ENCODE results near the gene KRT26. TPM values are rescaled to one million over a fixed set of nuclear protein-coding genes. Genes with fewer than 3 reads are reported as not detected.

The KRT26 gene
- total RNA-seq, 2 experiments from 2014 or later: not detected

GRCh38 chr17:40813804-40814203, 41.8 kb upstream of the KRT26 start:
- Histone ChIP-seq H3K4me1 (ENCODE audit: insufficient read depth, low read length) (no peaks in the 10 kb centered on the region), H3K36me3 (ENCODE audit: insufficient read depth, low read length) (no peaks in the 10 kb centered on the region), H3K27ac (ENCODE audit: low read depth in 1 of 2, low read length in 2 of 2) (no peak overlapping the region), H3K27me3 (ENCODE audit: control insufficient read depth in 1 of 2, insufficient read depth in 2 of 2, low read length in 2 of 2) (peaks cover 13 to 42% of the 10 kb centered on the region in 2 experiments), H3K4me3 (ENCODE audit: low read length) (no peak overlapping the region), H3K9me3 (ENCODE audit: control insufficient read depth in 1 of 2, insufficient read depth in 1 of 2, low read length in 2 of 2) (no peaks in the 10 kb centered on the region)
- intact Hi-C loops (cut with DNase I, micrococcal nuclease): no loop called here
- CTCF ChIA-PET: no interaction called here
- no peak overlapping the region for H3K4me3 Mint-ChIP-seq
- POLR2A ChIA-PET: no interaction called here
- no peak overlapping the region for H3K27ac Mint-ChIP-seq
- no peak for TF ChIP-seq CTCF (IDR thresholded peaks at IDR 0.05)
- peaks cover 24% of the 10 kb centered on the region for H3K36me3 Mint-ChIP-seq (ENCODE audit: low read depth)
- ATAC-seq (ENCODE audit: poor library complexity) (no peak), DNase-seq (no peak)
- H3K27me3 Mint-ChIP-seq: peaks cover 59% of the 10 kb centered on the region
- H3K4me1 Mint-ChIP-seq (ENCODE audit: low read depth): peaks cover 16% of the 10 kb centered on the region
- H3K9me3 Mint-ChIP-seq: peaks cover 2% of the 10 kb centered on the region

GRCh38 chr17:40812639-40813038, 40.6 kb upstream of the KRT26 start:
- no peaks in the 10 kb centered on the region for H3K4me1 ChIP-seq (ENCODE audit: insufficient read depth, low read length)
- no peak overlapping the region for H3K27ac Mint-ChIP-seq
- peaks cover 8% of the 10 kb centered on the region for H3K4me1 Mint-ChIP-seq (ENCODE audit: low read depth)
- no peaks in the 10 kb centered on the region for H3K36me3 ChIP-seq (ENCODE audit: insufficient read depth, low read length)
- H3K36me3 Mint-ChIP-seq (ENCODE audit: low read depth): peaks cover 14% of the 10 kb centered on the region
- ATAC-seq (ENCODE audit: poor library complexity) (no peak), DNase-seq (no peak)
- peaks cover 16 to 51% of the 10 kb centered on the region in 2 experiments for H3K27me3 ChIP-seq (ENCODE audit: control insufficient read depth in 1 of 2, insufficient read depth in 2 of 2, low read length in 2 of 2)
- no peaks in the 10 kb centered on the region for H3K9me3 ChIP-seq (ENCODE audit: control insufficient read depth in 1 of 2, insufficient read depth in 1 of 2, low read length in 2 of 2)
- no peak overlapping the region for H3K27ac ChIP-seq (ENCODE audit: low read depth in 1 of 2, low read length in 2 of 2)
- no peak overlapping the region for H3K4me3 ChIP-seq (ENCODE audit: low read length)
- CTCF ChIA-PET: no interaction called here
- POLR2A ChIA-PET: interaction anchor here (0.6 kb wide), 1 partner anchor 382 kb away, joined by 3 read pairs; no protein-coding TSS in a partner anchor
- no peak overlapping the region for H3K4me3 Mint-ChIP-seq
- H3K27me3 Mint-ChIP-seq: peaks cover 69% of the 10 kb centered on the region
- no peak for TF ChIP-seq CTCF (IDR thresholded peaks at IDR 0.05)
- intact Hi-C loops (cut with DNase I, micrococcal nuclease): no loop called here
- H3K9me3 Mint-ChIP-seq: peaks cover 2% of the 10 kb centered on the region

GRCh38 chr17:40810494-40810893, 38.5 kb upstream of the KRT26 start:
- Mint-ChIP-seq H3K27me3 (peaks cover 86% of the 10 kb centered on the region), H3K27ac (no peak overlapping the region), H3K9me3 (no peaks in the 10 kb centered on the region), H3K4me3 (no peak overlapping the region), H3K4me1 (ENCODE audit: low read depth) (no peaks in the 10 kb centered on the region), H3K36me3 (ENCODE audit: low read depth) (no peaks in the 10 kb centered on the region)
- ATAC-seq (ENCODE audit: poor library complexity) (no peak), DNase-seq (no peak)
- no peak overlapping the region for H3K27ac ChIP-seq (ENCODE audit: low read depth in 1 of 2, low read length in 2 of 2)
- no peak for TF ChIP-seq CTCF (IDR thresholded peaks at IDR 0.05)
- ChIA-PET CTCF (interaction anchor here (0.7 kb wide), 1 partner anchor 852 kb away, joined by 3 read pairs; no protein-coding TSS in a partner anchor), POLR2A (no interaction called here)
- peaks cover 16 to 67% of the 10 kb centered on the region in 2 experiments for H3K27me3 ChIP-seq (ENCODE audit: control insufficient read depth in 1 of 2, insufficient read depth in 2 of 2, low read length in 2 of 2)
- intact Hi-C loops (cut with DNase I, micrococcal nuclease): no loop called here
- no peak overlapping the region for H3K4me3 ChIP-seq (ENCODE audit: low read length)
- no peaks in the 10 kb centered on the region for H3K4me1 ChIP-seq (ENCODE audit: insufficient read depth, low read length)
- no peaks in the 10 kb centered on the region for H3K36me3 ChIP-seq (ENCODE audit: insufficient read depth, low read length)
- no peaks in the 10 kb centered on the region for H3K9me3 ChIP-seq (ENCODE audit: control insufficient read depth in 1 of 2, insufficient read depth in 1 of 2, low read length in 2 of 2)

Data from CD4-positive, alpha-beta T cell (primary cell).